GM13976 (cell line): Measurements from ENCODE around the gene ADCYAP1R1.

Source experiments
- DNase-seq: peaks from one replicate; pipeline ENCODE4 v3.0.0; 2012; ENCODE audit warnings: low spot score
- in situ Hi-C: fragments of 300-500 bp; cut with MboI; formaldehyde crosslinking; loops from one replicate; pipeline ENCODE4 v1.12.0; 2022; ENCODE audit warnings: low sequenced_read_pairs, mixed read lengths, inconsistent platforms; ENCODE audit not compliant: unreplicated experiment
- TF ChIP-seq, protein P1 (sequence below): IDR thresholded peaks from 2 replicates; pipeline ENCODE4 v1.5.1; 2012; ENCODE audit warnings: borderline replicate concordance, mild to moderate bottlenecking; ENCODE audit not compliant: insufficient read depth; ENCODE audit errors: extremely low read depth, missing control alignments, control extremely low read depth

Gene ADCYAP1R1

DNA sequence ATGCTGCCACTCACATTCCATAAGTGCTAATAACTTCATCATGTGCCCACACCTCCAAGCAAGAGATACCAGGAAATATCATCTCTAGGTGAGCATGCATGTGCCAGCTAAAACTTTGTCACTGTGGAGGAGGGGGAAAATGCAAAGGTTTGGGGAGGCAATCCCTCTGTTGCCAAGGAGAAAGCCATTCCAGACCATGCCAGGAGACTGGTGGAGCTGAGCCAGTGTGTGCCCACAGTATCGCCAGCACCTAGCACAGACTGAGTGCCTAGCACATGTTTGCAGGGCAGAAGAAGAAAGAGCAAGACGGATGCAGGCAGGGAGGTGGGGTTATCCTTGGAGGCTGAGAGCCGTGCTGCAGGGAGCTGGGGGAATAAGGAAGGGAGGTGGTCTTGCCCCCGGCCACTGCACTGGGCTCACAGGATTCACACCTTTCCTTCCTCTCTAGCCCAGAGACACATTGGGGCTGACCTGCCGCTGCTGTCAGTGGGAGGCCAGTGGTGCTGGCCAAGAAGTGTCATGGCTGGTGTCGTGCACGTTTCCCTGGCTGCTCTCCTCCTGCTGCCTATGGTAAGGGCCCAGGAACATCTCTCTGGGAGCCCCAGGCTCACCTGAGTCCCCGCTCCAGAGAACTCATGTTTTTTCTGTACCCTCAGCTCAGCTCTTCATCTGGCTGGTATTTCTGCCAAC lies 10.8 kb downstream of the ADCYAP1R1 start:
- DNase-seq: no peak
- TF ChIP-seq, protein P1, sequence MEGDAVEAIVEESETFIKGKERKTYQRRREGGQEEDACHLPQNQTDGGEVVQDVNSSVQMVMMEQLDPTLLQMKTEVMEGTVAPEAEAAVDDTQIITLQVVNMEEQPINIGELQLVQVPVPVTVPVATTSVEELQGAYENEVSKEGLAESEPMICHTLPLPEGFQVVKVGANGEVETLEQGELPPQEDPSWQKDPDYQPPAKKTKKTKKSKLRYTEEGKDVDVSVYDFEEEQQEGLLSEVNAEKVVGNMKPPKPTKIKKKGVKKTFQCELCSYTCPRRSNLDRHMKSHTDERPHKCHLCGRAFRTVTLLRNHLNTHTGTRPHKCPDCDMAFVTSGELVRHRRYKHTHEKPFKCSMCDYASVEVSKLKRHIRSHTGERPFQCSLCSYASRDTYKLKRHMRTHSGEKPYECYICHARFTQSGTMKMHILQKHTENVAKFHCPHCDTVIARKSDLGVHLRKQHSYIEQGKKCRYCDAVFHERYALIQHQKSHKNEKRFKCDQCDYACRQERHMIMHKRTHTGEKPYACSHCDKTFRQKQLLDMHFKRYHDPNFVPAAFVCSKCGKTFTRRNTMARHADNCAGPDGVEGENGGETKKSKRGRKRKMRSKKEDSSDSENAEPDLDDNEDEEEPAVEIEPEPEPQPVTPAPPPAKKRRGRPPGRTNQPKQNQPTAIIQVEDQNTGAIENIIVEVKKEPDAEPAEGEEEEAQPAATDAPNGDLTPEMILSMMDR: no peak
- in situ Hi-C loops: no loop called here

DNA sequence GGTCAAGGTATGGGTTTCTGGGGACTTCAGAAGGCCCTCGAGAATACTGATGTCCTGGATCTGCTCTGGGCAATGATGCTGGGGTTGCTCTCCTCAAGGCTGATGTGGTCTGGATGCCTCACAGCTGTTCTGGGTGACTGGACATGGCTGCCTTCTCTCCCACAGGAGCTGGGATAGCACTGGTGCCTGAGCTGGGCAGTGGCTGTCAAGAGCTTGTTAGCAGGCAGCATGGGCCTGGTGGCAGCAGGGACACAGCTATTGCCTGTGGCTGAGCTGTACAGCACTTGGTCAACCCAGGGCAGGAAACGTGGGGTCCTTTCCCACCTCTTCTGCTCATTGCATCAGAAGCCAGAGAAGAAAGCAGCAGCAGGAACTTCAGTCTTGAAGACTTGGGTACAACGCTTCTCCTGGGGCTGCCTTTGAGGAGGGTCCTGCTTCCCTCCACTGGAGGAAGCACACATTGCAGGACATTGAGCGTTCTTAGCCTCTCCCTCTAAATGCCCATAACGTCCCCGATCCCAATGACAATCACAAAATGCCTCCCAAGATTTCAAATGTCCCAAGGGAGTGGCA lies 13.0 kb downstream of the ADCYAP1R1 start:
- in situ Hi-C loops: no loop called here
- DNase-seq: no peak
- TF ChIP-seq, protein P1: no peak

DNA sequence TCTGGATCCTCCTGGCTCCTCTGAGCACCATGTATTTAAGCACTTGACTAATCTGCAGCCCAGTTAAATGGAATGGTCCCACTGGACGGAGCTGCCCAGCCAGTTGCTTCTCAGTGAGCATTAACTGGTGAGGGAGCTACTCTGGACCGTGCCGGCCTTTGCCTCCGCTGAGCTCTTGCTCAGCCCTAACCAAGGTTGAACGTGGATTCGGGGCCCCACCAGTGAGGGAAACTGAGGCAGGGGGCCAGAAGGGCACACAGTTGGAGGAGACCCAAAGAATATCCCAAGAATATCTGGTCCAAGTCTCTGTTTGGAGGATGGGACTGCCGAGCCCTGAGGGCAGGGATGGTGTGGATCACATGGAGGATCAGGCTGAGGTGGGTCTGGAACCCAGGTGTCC lies 13.7 kb downstream of the ADCYAP1R1 start:
- in situ Hi-C loops: no loop called here
- TF ChIP-seq, protein P1: no peak
- no peak for DNase-seq

DNA sequence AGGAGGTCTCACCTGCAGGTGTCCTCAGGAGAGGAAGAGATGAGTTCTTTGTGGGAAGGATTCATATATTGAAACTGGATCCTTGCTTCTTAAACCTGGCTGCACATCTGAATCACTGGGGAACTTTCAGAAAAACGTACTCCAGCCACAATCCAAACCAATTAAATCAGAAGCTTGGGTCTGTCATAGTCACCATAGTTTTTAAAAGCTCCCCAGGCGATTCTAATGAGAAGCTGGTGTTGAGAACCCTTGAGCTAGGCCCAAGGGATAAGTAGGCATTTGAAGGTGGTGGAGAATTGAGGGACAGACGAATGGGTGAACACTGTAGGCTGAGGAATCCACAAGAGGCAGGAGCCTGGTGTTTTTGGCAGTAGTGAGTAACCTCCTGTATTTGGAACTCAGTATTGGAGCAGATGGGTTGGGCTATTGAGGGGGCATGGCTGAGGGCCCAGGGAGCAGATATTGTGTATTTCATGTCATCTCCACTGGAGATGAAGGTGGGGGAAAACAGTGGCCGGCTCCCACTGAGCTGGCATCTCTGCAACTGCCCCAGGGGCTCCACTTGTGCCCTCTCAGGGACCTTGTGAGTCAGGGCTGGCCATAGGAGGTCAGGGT lies 14.5 kb downstream of the ADCYAP1R1 start:
- in situ Hi-C loops: no loop called here
- no peak for DNase-seq
- TF ChIP-seq, protein P1: no peak

DNA sequence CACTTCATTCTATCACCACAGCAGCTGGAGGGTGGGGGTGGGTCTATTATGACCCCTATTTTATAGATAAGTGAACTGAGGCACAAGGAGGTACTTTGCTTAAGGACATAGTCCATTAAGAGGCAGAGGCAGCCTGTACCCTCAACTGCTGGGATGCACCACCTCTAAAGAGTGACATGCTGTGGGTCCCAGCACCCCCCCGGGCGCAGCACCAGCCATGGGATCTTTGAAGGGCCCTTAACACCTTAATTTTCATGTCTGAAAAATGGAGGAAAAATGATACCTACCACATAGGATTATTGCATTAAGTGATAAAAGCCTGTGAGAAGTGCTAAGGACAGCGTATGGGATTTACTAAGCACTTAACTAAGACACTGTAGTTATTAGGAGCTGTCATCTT lies 15.4 kb downstream of the ADCYAP1R1 start:
- no peak for DNase-seq
- TF ChIP-seq, protein P1: no peak
- in situ Hi-C loops: no loop called here

DNA sequence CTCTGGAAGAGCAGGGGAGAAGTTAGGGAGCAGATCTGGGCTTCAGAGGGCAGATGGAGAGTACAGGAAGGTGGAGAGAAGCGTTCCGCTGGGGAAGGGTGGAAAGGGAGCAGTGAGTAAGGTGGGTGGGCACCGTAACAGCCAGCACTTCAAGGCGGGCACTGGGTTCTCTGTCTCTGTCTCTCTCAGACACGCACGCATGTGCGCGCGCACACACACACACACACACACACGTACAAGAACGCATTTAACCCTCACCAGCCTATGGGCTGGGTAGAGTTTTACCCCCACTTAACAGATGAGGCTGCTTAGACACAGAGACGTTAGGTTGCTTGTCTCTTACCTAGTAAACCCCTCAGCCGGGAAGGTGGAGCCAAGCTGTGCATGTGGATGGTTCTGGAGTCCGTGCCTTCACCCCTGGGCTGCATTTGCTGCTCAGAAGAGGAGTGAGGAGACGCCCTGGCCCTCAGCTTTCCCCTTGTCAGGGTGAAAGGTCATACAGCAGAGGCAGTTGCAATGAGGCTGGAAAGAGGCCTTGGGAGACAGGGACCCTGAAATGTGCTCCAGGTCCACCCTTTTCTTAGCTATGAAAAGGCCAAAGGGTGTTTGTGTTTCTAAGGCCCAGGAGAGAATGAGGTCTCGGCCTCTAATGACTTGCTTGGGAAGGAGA lies 16.0 kb downstream of the ADCYAP1R1 start:
- DNase-seq: no peak
- TF ChIP-seq, protein P1: no peak
- in situ Hi-C loops: no loop called here
